Hypothalamus (tissue), 51 donors: ENCODE data around the gene GNPAT.
"Not testable (repeated sequence)": the region's sequence is repeated elsewhere in the genome, so short reads cannot be mapped to it uniquely, and the experiment has no call there.

Source experiments
- DNase-seq, 51 donors: peaks; one replicate each; lab custom pipeline; 2025; lab: John Stamatoyannopoulos, UW

Gene GNPAT

GRCh38 chr1:231212301-231212700, 28.7 kb upstream of the GNPAT start:
- not testable (repeated sequence) for DNase-seq

- DNase-seq: no peak
Observed at GRCh38 chr1:231213831-231214573, 27.0 kb upstream of the GNPAT start.

DNA sequence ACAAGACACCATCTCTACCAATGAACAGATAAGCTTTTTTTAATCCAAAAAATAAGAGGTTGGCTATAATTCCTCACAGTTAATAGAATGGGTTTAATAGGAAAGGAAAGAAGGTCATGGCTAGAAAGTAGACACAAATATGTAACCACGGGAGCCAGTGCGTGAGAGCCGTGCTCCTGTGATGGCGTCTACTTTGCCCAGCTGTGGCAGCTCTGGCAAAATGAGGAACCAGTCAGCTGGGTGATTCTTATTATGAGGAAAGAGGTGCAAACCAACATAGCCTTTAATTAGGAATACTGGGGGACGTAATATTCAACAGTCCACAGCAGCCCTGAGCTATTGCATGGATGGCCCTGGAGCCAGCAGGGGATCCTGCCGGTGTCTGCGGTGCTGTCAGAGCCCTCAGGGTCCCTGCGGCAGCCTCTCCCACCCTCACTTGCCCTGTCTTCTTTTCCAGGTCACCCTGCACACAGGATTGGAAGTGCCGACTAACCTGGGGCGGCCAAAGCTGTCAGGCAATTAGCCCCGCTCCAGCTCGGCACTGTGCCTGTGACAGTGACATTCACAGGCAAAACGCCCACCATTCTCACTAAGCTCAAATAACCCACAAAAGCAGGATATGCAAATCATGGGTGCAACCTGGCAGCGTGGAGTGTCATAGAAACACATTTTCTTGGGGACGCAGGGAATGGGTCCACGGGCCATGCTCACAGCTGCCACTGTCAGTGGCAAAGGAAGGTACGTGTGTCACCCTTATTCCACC, 25.9 kb upstream of the GNPAT start:
- DNase-seq: peak in 3 of 51 donors; percentile 9 to 14 (median 10)

- DNase-seq: no peak
Observed at GRCh38 chr1:231215681-231216385, 25.2 kb upstream of the GNPAT start.

DNA sequence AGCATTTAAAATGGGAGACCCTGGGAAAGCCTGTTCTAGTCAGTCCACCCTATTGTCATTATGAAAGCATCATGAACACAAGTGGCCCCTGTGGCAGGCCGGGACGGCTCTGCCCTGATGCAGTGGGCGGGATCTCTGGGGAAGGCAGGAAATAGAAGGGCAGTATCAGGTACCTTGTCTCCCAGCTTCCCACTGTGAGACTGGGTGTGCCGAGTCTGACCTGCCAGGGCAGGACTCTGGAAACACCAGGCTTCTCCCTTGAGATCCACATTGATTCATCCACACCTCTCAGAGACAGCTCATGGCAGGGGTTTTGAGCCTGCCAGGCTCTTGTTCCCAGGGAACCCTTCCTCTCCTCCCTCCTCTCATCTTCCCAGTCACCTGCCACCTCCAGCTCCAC, 24.5 kb upstream of the GNPAT start:
- DNase-seq: no peak

DNA sequence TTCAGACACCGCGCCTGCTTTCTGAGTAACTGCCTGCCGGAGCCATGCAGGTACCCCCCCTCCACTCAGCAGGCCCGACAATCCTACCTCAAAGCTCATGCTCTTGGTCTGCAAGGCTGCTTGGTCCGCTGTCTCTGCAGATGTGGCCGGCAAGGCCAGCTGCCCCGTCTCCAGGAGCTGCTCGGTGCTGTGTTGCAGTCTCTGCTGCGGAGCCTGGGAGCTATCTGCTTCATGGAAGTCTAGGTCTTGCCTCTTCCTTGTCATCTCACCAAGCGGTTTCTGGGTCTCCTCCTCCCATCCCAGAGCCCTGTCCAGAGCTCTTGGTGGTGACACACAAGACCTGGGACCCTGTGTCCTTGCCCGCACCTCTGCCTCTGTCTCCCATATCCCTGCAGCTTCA, 24.0 kb upstream of the GNPAT start:
- no peak for DNase-seq

DNA sequence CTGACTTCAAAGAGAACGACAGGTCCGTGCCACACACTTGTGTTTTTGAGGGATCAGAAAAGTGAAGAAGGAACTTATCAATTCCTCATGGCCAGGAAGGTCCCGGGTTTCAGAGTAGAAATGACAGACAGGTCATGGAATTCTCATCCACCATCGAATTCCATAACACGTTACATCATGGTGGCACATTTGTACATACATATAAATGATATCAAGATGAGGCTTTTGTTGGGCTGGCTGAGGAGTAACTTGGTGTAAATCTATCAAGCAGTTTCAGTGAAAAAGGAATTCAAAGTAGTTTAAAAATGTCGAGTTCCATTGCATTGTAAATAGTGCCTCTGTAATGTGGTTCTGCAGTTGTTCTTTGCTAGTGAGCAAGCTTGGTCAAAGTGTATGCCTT, 22.9 kb upstream of the GNPAT start:
- no peak for DNase-seq

DNA sequence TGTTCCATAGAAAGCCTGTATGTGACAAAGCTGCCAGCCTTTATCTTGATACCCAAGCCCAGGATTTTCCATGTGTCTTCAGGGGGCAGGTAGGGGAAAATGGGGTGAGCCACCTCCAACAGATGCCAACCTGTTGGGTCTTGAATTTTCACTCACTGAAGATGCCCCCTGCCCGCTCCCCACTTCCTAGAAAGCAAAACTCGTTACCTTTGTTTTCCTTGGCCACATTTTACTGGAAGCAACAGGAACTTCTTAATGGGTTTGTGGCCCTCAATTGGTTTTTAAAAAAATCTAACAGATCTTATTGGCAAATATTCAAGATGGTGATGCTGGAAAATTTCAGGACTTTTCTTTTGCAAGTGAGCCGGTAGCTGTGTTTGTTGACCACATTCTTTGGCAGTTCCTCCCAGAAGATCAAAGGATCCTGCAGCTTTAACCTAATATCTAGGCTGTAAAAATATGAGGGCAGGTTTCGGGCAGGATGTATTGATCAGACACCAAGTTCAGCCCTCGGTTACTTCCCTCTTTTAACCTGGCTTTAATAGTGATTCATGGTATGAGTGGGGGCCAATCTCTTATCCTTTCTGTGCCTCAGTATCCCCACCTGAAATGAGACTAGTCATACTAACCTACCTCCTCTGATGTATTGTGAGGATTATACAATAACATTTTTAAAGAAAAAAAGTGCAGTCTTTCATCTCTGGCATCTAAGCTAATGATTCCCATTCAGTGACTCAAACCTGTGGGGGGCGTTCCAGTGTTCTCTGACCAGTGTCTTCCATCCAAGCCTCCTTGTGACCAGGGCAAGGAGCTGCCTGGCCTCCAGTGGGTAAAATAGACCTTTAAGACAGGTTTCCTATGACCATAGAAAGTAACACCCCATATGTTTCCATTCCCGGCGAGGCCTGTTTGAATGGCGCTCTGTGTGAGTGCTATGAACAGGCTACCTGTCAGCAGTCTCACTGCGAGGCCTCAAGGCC, 21.3 kb upstream of the GNPAT start:
- DNase-seq: no peak

- no peak for DNase-seq
Observed at GRCh38 chr1:231220801-231221200, 20.2 kb upstream of the GNPAT start.

GRCh38 chr1:231226156-231226555, 14.9 kb upstream of the GNPAT start:
- DNase-seq: peak in 1 of 51 donors; percentile 12

DNA sequence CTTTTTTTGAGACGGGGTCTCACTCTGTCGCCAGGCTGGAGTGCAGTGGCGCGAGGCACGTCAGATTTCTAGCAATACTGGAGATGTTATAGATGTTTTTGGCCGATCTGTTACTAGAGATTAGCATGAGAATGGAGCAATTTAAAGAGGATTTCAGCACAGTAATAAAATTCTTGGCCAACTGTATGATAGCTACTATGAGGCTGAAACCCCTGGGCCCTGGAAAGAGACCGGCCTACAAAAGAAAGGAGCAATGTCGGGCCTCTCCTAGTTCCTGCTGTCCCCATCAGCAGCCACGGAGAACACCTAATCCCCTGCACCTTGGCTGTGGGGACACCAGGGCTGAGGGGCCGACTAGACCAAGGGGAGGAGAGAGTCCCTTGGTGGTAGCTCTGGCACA, 9.5 kb upstream of the GNPAT start:
- no peak for DNase-seq

- no peak for DNase-seq
Observed at GRCh38 chr1:231232870-231233734, 7.9 kb upstream of the GNPAT start.

DNA sequence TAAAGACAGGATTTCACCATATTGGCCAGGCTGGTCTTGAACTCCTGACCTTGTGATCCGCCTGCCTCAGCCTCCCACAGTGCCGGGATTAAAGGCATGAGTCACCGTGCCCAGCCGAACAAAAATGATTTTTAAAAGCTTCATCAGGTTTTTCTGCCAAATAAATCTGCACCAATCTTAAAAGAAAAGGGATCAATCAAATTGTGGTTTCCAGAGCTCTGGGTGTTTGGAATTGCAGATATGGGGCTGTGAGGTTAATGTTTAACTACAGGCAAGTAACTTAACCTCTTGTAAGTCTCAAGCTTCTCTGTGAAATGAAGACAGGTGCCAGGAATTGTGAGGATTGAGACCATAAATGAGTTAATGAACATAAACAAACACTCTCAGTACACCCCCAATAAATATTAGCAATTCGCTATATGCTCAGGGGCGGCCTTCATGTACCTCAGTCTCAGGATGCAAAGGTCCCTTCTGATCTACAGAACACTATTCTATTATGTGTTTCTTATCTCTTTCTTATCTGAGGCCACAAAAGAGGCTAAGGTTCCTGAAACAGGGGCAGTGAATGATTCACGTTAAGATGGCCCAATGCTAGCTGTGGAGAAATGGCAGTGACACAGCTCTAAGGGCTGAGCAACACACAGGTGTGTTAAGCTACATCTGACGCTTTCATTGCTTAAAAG, 7.1 kb upstream of the GNPAT start:
- no peak for DNase-seq

- no peak for DNase-seq
Observed at GRCh38 chr1:231234506-231234905, 6.5 kb upstream of the GNPAT start.

GRCh38 chr1:231235526-231236207, 5.3 kb upstream of the GNPAT start:
- no peak for DNase-seq

GRCh38 chr1:231236208-231236591, 4.8 kb upstream of the GNPAT start:
- no peak for DNase-seq

DNA sequence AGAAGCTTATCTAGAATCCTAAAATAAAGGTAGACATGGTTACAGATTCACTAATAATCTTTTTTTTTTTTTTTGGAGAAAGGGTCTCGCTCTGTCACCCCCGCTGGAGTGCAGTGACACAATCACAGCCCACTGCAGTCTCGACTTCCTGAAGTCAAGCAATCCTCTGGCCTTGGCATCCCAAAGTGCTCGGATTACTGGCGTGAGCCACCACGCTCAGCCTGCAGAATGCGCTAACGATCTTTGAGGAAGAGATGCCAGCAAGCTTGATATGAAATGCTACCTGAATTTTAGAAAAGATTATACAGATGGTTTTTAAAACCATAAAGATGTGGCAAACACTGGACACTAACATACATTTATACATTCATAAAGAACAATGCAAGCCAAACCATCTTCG, 4.1 kb upstream of the GNPAT start:
- DNase-seq: no peak

- no peak for DNase-seq
Observed at GRCh38 chr1:231238298-231238697, 2.7 kb upstream of the GNPAT start.
